DND-41 (cell line): ENCODE data around the gene VOPP1.

Source experiments
- EZH2 ChIP-seq: IDR thresholded peaks from 3 replicates; pipeline ENCODE4 v1.6.1; 2012; ENCODE audit warnings: borderline replicate concordance, low read depth, mild to moderate bottlenecking, moderate library complexity, low read length, inconsistent platforms; ENCODE audit not compliant: severe bottlenecking
- TF ChIP-seq, protein P1 (sequence below): IDR thresholded peaks from 2 replicates; pipeline ENCODE4 v1.5.1; 2012; ENCODE audit warnings: borderline replicate concordance, low read length, moderate library complexity, mild to moderate bottlenecking; ENCODE audit not compliant: poor library complexity, severe bottlenecking; ENCODE audit errors: extremely low read depth

DNA sequence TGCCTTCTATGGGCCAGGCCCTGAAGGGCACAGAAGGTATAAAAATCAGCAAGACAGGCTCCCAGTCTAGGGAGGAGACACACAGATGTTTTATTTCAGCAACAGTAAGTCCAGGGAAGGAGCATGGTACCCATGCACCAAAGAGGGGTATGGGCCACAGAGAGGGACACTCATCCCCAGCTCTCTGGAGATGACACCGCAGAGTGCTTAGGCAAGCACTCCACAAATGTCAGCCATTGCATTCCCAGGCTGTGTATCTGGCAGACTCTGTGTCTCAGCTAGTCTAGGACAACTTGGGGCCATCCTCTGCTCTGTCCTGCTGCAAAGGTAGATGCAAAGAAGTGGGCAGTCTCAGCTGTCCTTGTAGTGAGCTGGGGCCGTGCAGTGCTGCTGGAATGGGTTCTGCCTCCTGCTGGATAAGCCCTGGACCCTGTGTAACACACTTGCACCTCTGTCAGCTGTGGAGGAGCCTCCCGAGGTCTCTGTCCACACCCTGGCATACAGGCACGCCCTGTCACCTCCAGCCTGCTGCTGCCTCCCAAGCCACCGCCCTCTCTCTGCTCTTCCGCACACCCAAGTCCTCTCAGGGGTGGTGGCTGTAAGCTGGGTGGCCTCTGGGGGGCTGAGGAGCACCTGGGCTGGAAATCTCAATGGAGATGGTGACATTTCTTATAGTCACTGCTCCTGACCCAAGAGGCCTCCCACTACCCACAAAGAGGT lies 57.6 kb downstream of the VOPP1 start:
- TF ChIP-seq, protein P1, sequence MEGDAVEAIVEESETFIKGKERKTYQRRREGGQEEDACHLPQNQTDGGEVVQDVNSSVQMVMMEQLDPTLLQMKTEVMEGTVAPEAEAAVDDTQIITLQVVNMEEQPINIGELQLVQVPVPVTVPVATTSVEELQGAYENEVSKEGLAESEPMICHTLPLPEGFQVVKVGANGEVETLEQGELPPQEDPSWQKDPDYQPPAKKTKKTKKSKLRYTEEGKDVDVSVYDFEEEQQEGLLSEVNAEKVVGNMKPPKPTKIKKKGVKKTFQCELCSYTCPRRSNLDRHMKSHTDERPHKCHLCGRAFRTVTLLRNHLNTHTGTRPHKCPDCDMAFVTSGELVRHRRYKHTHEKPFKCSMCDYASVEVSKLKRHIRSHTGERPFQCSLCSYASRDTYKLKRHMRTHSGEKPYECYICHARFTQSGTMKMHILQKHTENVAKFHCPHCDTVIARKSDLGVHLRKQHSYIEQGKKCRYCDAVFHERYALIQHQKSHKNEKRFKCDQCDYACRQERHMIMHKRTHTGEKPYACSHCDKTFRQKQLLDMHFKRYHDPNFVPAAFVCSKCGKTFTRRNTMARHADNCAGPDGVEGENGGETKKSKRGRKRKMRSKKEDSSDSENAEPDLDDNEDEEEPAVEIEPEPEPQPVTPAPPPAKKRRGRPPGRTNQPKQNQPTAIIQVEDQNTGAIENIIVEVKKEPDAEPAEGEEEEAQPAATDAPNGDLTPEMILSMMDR: no peak
- no peak for TF ChIP-seq EZH2
